Inflammatory macrophage treated with lipopolysaccharide for 1 hour (primary cell): ENCODE measurements around the gene CHST13.

ENCODE experiments used
- DNase-seq, 2 donors: peaks; one replicate each; pipeline ENCODE4 v3.0.0-alpha.2; 2020 to 2022

The CHST13 gene

GRCh38 chr3:126523745-126524428, at the start of gene CHST13:
Gene CHST13, plus strand, starts transcription at chr3:126524155. Its CDS starts 178 bp downstream, at chr3:126524333.
- DNase-seq, result peak; percentile 54 to 64

GRCh38 chr3:126474498-126475412, 49.2 kb upstream of the CHST13 start:
- DNase-seq, result peak; percentile 35

- peak; percentile 92 to 94 for DNase-seq
These were observed 48.4 kb upstream of the CHST13 start, which contains the start of gene ZXDC for GRCh38 chr3:126475413-126476114. Gene ZXDC, minus strand, starts transcription at chr3:126475891. Its CDS starts 26 bp downstream, at chr3:126475865.

- peak in 1 of 2 donors; percentile 2 for DNase-seq
These were observed 47.5 kb upstream of the CHST13 start for GRCh38 chr3:126476166-126477060.

GRCh38 chr3:126477061-126477380, 46.9 kb upstream of the CHST13 start:
- DNase-seq, result no peak

GRCh38 chr3:126478581-126479310, 45.2 kb upstream of the CHST13 start:
- no peak for DNase-seq

GRCh38 chr3:126479642-126480041, 44.3 kb upstream of the CHST13 start:
- DNase-seq, result no peak

GRCh38 chr3:126480206-126480605, 43.7 kb upstream of the CHST13 start:
- no peak for DNase-seq

GRCh38 chr3:126480861-126481260, 43.1 kb upstream of the CHST13 start:
- DNase-seq, result no peak

GRCh38 chr3:126481808-126482502, 42.0 kb upstream of the CHST13 start:
- DNase-seq, result no peak

GRCh38 chr3:126482503-126483255, 41.3 kb upstream of the CHST13 start:
- DNase-seq, result no peak

- DNase-seq, result no peak
These were observed 40.6 kb upstream of the CHST13 start for GRCh38 chr3:126483321-126483761.

GRCh38 chr3:126484148-126484547, 39.8 kb upstream of the CHST13 start:
- DNase-seq, result no peak

GRCh38 chr3:126484662-126485061, 39.3 kb upstream of the CHST13 start:
- DNase-seq, result no peak

GRCh38 chr3:126485176-126485897, 38.6 kb upstream of the CHST13 start:
- DNase-seq, result no peak

GRCh38 chr3:126485956-126486355, 38.0 kb upstream of the CHST13 start:
- DNase-seq, result no peak

GRCh38 chr3:126486360-126486847, 37.6 kb upstream of the CHST13 start:
- DNase-seq, result no peak

GRCh38 chr3:126487151-126487771, 36.7 kb upstream of the CHST13 start:
- DNase-seq, result no peak

GRCh38 chr3:126488185-126488584, 35.8 kb upstream of the CHST13 start:
- no peak for DNase-seq
